HEK293T (cell line): Measurements from ENCODE around the gene SGMS1.

Experiments
- FOXA1 ChIP-seq: fragments of 450-650 bp; IDR thresholded peaks from 2 replicates; pipeline ENCODE4 v1.6.1; 2016; ENCODE audit warnings: mild to moderate bottlenecking
- NFRKB ChIP-seq: fragments of 450-650 bp; IDR thresholded peaks from 2 replicates; pipeline ENCODE4 v1.6.1; 2016; ENCODE audit warnings: mild to moderate bottlenecking, moderate library complexity
- TARDBP ChIP-seq: fragments of 450-650 bp; IDR thresholded peaks from 2 replicates; pipeline ENCODE4 v1.6.1; 2016

GRCh38 chr10:50582046-50582445 is 41.7 kb downstream of the SGMS1 start:
- TF ChIP-seq TARDBP: no peak
- TF ChIP-seq NFRKB: no peak
- no peak for TF ChIP-seq FOXA1
